Gastrocnemius medialis (tissue), 4 donors: ENCODE data around the gene TAS2R40. TPM values are rescaled to one million over a fixed set of nuclear protein-coding genes. Genes with fewer than 3 reads are reported as not detected.

Experiments used
- ATAC-seq, 2 donors: fragments of 150-250 bp; one replicate each; pipeline ENCODE4 v1.9.1; 2016
- DNase-seq, 2 donors: peaks; one replicate each; pipeline ENCODE4 v3.0.0-alpha.2; 2019
- H3K27ac ChIP-seq, 4 donors: fragments of 200-600 bp; sonication (generic); 1 replicate in 1 of 4; 2 replicates in 3 of 4; pipeline ENCODE4 v1.5.1; 2016 to 2018; ENCODE audit warnings: mild to moderate bottlenecking in 2 of 4, moderate library complexity in 1 of 4
- H3K27me3 ChIP-seq, 3 donors: fragments of 200-600 bp; sonication (generic) in 2 of 3; 1 replicate in 1 of 3; 2 replicates in 2 of 3; pipeline versions ENCODE4 v1.5.1 to v1.6.0; 2016 to 2019; ENCODE audit warnings: mild to moderate bottlenecking in 1 of 3, moderate library complexity in 1 of 3
- H3K36me3 ChIP-seq, 2 donors: fragments of 200-600 bp; sonication (generic) in 1 of 2; one replicate each; pipeline ENCODE4 v1.5.1; 2017 to 2018
- H3K4me1 ChIP-seq, 2 donors: fragments of 200-600 bp; sonication (generic) in 1 of 2; one replicate each; pipeline ENCODE4 v1.5.1; 2016 to 2017; ENCODE audit warnings: mild to moderate bottlenecking in 2 of 2
- H3K4me3 ChIP-seq, 4 donors: fragments of 200-600 bp; sonication (generic) in 3 of 4; 1 replicate in 1 of 4; 2 replicates in 3 of 4; pipeline ENCODE4 v1.5.1; 2016 to 2019; ENCODE audit warnings: mild to moderate bottlenecking in 2 of 4
- H3K9me3 ChIP-seq, 3 donors: fragments of 200-600 bp; sonication (generic) in 2 of 3; 1 replicate in 1 of 3; 2 replicates in 2 of 3; pipeline ENCODE4 v1.5.1; 2016 to 2019
- CTCF ChIP-seq, 5 experiments: fragments of 450-650 bp in 3 of 5; fragments of 200-600 bp in 2 of 5; sonication (generic) in 2 of 5; IDR thresholded peaks in 4 of 5; conservative IDR thresholded peaks in 1 of 5; 1 replicate in 4 of 5; 2 replicates in 1 of 5; pipeline ENCODE4 v1.5.1; 2016 to 2019; ENCODE audit warnings: antibody characterized with exemption in 5 of 5, mild to moderate bottlenecking in 3 of 5, moderate library complexity in 3 of 5
- POLR2A ChIP-seq, 2 donors: fragments of 450-650 bp; IDR thresholded peaks; one replicate each; pipeline ENCODE4 v1.6.1; 2017; ENCODE audit warnings: antibody characterized with exemption in 2 of 2, mild to moderate bottlenecking in 2 of 2, moderate library complexity in 2 of 2
- in situ Hi-C, 4 donors: fragments of 200-750 bp; cut with MboI; loops; one replicate each; pipeline versions ENCODE4 v1.15.0 to v1.8.0; 2017; ENCODE audit warnings: low sequenced_read_pairs in 4 of 4
- intact Hi-C: fragments of 100-400 bp; cut with DNase I; formaldehyde crosslinking; loops from one replicate; pipeline ENCODE4 v1.15.1; 2023; ENCODE audit warnings: low total_unique reads
- total RNA-seq, 4 donors: library from RNA; depleted of rRNA; stranded (reverse); fragments of >200 nt; gene quantifications; one replicate each; pipeline versions ENCODE4 v1.1.0 to v1.2.3, GENCODE V29; 2016

The TAS2R40 gene
- total RNA-seq, 4 donors from 2014 or later, result not detected

GRCh38 chr7:143227806-143228205 is 6.0 kb downstream of the TAS2R40 start:
- H3K4me1 ChIP-seq, result no peaks in the 10 kb centered on the region
- no peak overlapping the region for H3K4me3 ChIP-seq
- no peaks in the 10 kb centered on the region for H3K27me3 ChIP-seq
- TF ChIP-seq POLR2A (IDR thresholded peaks at IDR 0.05) (no peak), CTCF (IDR thresholded peaks at IDR 0.05 in 4 of 5, conservative IDR thresholded peaks at IDR 0.05 in 1 of 5) (no peak)
- in situ Hi-C loops (no loop called here), intact Hi-C loops (no loop called here)
- no peaks in the 10 kb centered on the region for H3K36me3 ChIP-seq
- H3K9me3 ChIP-seq, result no peaks in the 10 kb centered on the region
- DNase-seq (no peak), ATAC-seq (no peak)
- no peak overlapping the region for H3K27ac ChIP-seq

GRCh38 chr7:143229054-143229790 is 7.4 kb downstream of the TAS2R40 start:
- DNase-seq (no peak), ATAC-seq (no peak)
- TF ChIP-seq POLR2A (IDR thresholded peaks at IDR 0.05) (no peak), CTCF (IDR thresholded peaks at IDR 0.05 in 4 of 5, conservative IDR thresholded peaks at IDR 0.05 in 1 of 5) (no peak)
- no peaks in the 10 kb centered on the region for H3K4me1 ChIP-seq
- intact Hi-C loops, result no loop called here
- H3K4me3 ChIP-seq, result no peak overlapping the region
- in situ Hi-C loops, result no loop called here
- H3K27me3 ChIP-seq, result no peaks in the 10 kb centered on the region
- peak overlapping the region; percentile 4 to 47 (median 16) for H3K27ac ChIP-seq
- no peaks in the 10 kb centered on the region for H3K36me3 ChIP-seq
- no peaks in the 10 kb centered on the region for H3K9me3 ChIP-seq

GRCh38 chr7:143230602-143231457 is 9.0 kb downstream of the TAS2R40 start:
- ATAC-seq (no peak), DNase-seq (no peak)
- TF ChIP-seq POLR2A (IDR thresholded peaks at IDR 0.05) (no peak), CTCF (IDR thresholded peaks at IDR 0.05 in 4 of 5, conservative IDR thresholded peaks at IDR 0.05 in 1 of 5) (no peak)
- Histone ChIP-seq H3K36me3 (no peaks in the 10 kb centered on the region), H3K27me3 (no peaks in the 10 kb centered on the region), H3K27ac (no peak overlapping the region), H3K4me3 (no peak overlapping the region), H3K9me3 (no peaks in the 10 kb centered on the region), H3K4me1 (no peaks in the 10 kb centered on the region)
- in situ Hi-C loops (no loop called here), intact Hi-C loops (no loop called here)

- Histone ChIP-seq H3K36me3 (no peaks in the 10 kb centered on the region), H3K27ac (no peak overlapping the region), H3K27me3 (no peaks in the 10 kb centered on the region), H3K9me3 (no peaks in the 10 kb centered on the region), H3K4me3 (no peak overlapping the region), H3K4me1 (no peaks in the 10 kb centered on the region)
- TF ChIP-seq CTCF (IDR thresholded peaks at IDR 0.05 in 4 of 5, conservative IDR thresholded peaks at IDR 0.05 in 1 of 5), result no peak
- TF ChIP-seq POLR2A (IDR thresholded peaks at IDR 0.05), result no peak
- intact Hi-C loops (no loop called here), in situ Hi-C loops (no loop called here)
- DNase-seq, result no peak
- ATAC-seq, result no peak
These were observed 12.1 kb downstream of the TAS2R40 start for GRCh38 chr7:143233816-143234532.
